CD4-positive, alpha-beta T cell treated with Interferon alpha-2 for 1 hour (primary cell): Measurements from ENCODE around the gene YWHAG.
"Not testable (repeated sequence)": the region's sequence is repeated elsewhere in the genome, so short reads cannot be mapped to it uniquely, and the experiment has no call there.

Source experiments
- DNase-seq, 2 donors: peaks; one replicate each; pipeline ENCODE4 v3.0.0-alpha.2; 2020 to 2022

The YWHAG gene

GRCh38 chr7:76358481-76359110 lies at the start of gene YWHAG:
Gene YWHAG (minus strand): TSS chr7:76358991. CDS start chr7:76358808, 183 bp downstream.
- DNase-seq = peak in 1 of 2 donors; percentile 90

GRCh38 chr7:76408121-76408560 lies 49.4 kb upstream of the YWHAG start:
- no peak for DNase-seq

- no peak for DNase-seq
Measured at GRCh38 chr7:76407718-76408117, 48.9 kb upstream of the YWHAG start.

- no peak for DNase-seq
Measured at GRCh38 chr7:76405738-76406137, 46.9 kb upstream of the YWHAG start.

- peak in 1 of 2 donors; percentile 15 for DNase-seq
Measured at GRCh38 chr7:76403780-76404494, 45.1 kb upstream of the YWHAG start.

GRCh38 chr7:76403097-76403496 lies 44.3 kb upstream of the YWHAG start:
- not testable (repeated sequence) for DNase-seq

- DNase-seq = no peak
Measured at GRCh38 chr7:76400248-76400647, 41.5 kb upstream of the YWHAG start.

- peak; percentile 85 to 90 for DNase-seq
Measured at GRCh38 chr7:76397409-76398183, 38.8 kb upstream of the YWHAG start.

GRCh38 chr7:76396864-76397263 lies 38.1 kb upstream of the YWHAG start:
- no peak for DNase-seq

GRCh38 chr7:76395965-76396726 lies 37.4 kb upstream of the YWHAG start:
- DNase-seq = no peak

- not testable (repeated sequence) for DNase-seq
Measured at GRCh38 chr7:76395605-76395964, 36.8 kb upstream of the YWHAG start.

- DNase-seq = no peak
Measured at GRCh38 chr7:76394957-76395356, 36.2 kb upstream of the YWHAG start.

- DNase-seq = peak; percentile 92 to 94
Measured at GRCh38 chr7:76393116-76394031, 34.6 kb upstream of the YWHAG start.

- no peak for DNase-seq
Measured at GRCh38 chr7:76392531-76393115, 33.8 kb upstream of the YWHAG start.

GRCh38 chr7:76390092-76390491 lies 31.3 kb upstream of the YWHAG start:
- DNase-seq = no peak

- not testable (repeated sequence) for DNase-seq
Measured at GRCh38 chr7:76387789-76388188, 29.0 kb upstream of the YWHAG start.

- DNase-seq = no peak
Measured at GRCh38 chr7:76386691-76387260, 28.0 kb upstream of the YWHAG start.

- no peak for DNase-seq
Measured at GRCh38 chr7:76383089-76383944, 24.5 kb upstream of the YWHAG start.

GRCh38 chr7:76381814-76382213 lies 23.0 kb upstream of the YWHAG start:
- no peak for DNase-seq

GRCh38 chr7:76380623-76380966 lies 21.8 kb upstream of the YWHAG start:
- no peak for DNase-seq
